Suprapubic skin (tissue), 4 donors: Measurements from ENCODE around the gene ATF2. TPM values are rescaled to one million over a fixed set of nuclear protein-coding genes. Genes with fewer than 3 reads are reported as not detected.

Source experiments
- DNase-seq, 2 donors: peaks; one replicate each; pipeline ENCODE4 v3.0.0-alpha.2; 2019; ENCODE audit warnings: low spot score in 2 of 2
- H3K27ac ChIP-seq: fragments of 200-600 bp; sonication (generic); one replicate; pipeline ENCODE4 v1.5.1; 2019
- H3K27me3 ChIP-seq: fragments of 200-600 bp; sonication (generic); one replicate; pipeline ENCODE4 v1.5.1; 2019
- H3K36me3 ChIP-seq: fragments of 200-600 bp; sonication (generic); one replicate; pipeline ENCODE4 v1.5.1; 2019
- H3K4me1 ChIP-seq: fragments of 200-600 bp; sonication (generic); one replicate; pipeline ENCODE4 v1.5.1; 2019
- H3K4me3 ChIP-seq: fragments of 200-600 bp; sonication (generic); one replicate; pipeline ENCODE4 v1.5.1; 2019; ENCODE audit warnings: mild to moderate bottlenecking
- H3K9me3 ChIP-seq: fragments of 200-600 bp; sonication (generic); one replicate; pipeline ENCODE4 v1.5.1; 2019
- EP300 ChIP-seq: sonication (generic); formaldehyde crosslinking; IDR thresholded peaks from one replicate; pipeline ENCODE4 v1.6.1; 2017; ENCODE audit warnings: antibody characterized with exemption
- POLR2A ChIP-seq, 2 donors: fragments of 450-650 bp; IDR thresholded peaks; one replicate each; pipeline ENCODE4 v1.6.1; 2017; ENCODE audit warnings: antibody characterized with exemption in 2 of 2, mild to moderate bottlenecking in 2 of 2, moderate library complexity in 2 of 2
- POLR2AphosphoS5 ChIP-seq, 3 donors: sonication (generic); formaldehyde crosslinking; IDR thresholded peaks; one replicate each; pipeline ENCODE4 v1.6.1; 2017; ENCODE audit warnings: antibody characterized with exemption in 3 of 3
- WGBS: methylation state at CpG from one replicate; pipeline ENCODE4 v1.1.5; 2018; 5-methylcytosine and 5-hydroxymethylcytosine counted together
- total RNA-seq, 4 donors: library from RNA; depleted of rRNA; stranded (reverse); fragments of >200 nt; gene quantifications; one replicate each; pipeline ENCODE4 v1.1.0, GENCODE V29; 2016
- TF ChIP-seq, protein P1 (sequence below), 2 donors: fragments of 200-600 bp in 1 of 2; fragments of 450-650 bp in 1 of 2; sonication (generic) in 1 of 2; IDR thresholded peaks; one replicate each; pipeline ENCODE4 v1.5.1; 2016 to 2019; ENCODE audit warnings: antibody characterized with exemption in 2 of 2, mild to moderate bottlenecking in 1 of 2, moderate library complexity in 1 of 2

Gene ATF2
- total RNA-seq, 4 donors from 2014 or later: 22.3 to 46.9 (median 27.0) TPM

DNA sequence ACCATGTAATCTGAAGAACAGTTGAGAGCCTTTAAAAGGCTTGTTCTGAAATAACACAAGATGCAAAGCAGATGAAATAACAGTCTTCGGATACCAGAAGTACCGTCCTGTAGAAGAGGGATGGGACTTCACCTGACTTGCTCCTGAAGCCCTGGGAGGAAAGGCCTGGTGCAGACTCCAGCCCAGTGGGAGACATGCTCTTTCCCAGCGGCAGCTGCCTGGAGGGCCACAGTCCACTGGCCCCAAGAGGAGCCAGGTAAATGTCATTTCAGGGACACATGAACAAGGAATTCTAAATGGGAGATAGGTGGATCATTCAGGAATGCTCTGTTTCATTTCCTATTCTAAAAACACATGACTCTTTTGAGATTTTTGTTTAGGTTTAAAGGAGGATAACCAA is 140.2 kb downstream of the ATF2 start:
- Histone ChIP-seq H3K4me1 (no peaks in the 10 kb centered on the region), H3K4me3 (no peak overlapping the region), H3K9me3 (no peaks in the 10 kb centered on the region), H3K27ac (no peak overlapping the region), H3K36me3 (no peaks in the 10 kb centered on the region), H3K27me3 (no peaks in the 10 kb centered on the region)
- no peak for DNase-seq
- TF ChIP-seq POLR2A (IDR thresholded peaks at IDR 0.05) (no peak), POLR2AphosphoS5 (IDR thresholded peaks at IDR 0.05) (no peak), EP300 (no peak)
- TF ChIP-seq, protein P1, sequence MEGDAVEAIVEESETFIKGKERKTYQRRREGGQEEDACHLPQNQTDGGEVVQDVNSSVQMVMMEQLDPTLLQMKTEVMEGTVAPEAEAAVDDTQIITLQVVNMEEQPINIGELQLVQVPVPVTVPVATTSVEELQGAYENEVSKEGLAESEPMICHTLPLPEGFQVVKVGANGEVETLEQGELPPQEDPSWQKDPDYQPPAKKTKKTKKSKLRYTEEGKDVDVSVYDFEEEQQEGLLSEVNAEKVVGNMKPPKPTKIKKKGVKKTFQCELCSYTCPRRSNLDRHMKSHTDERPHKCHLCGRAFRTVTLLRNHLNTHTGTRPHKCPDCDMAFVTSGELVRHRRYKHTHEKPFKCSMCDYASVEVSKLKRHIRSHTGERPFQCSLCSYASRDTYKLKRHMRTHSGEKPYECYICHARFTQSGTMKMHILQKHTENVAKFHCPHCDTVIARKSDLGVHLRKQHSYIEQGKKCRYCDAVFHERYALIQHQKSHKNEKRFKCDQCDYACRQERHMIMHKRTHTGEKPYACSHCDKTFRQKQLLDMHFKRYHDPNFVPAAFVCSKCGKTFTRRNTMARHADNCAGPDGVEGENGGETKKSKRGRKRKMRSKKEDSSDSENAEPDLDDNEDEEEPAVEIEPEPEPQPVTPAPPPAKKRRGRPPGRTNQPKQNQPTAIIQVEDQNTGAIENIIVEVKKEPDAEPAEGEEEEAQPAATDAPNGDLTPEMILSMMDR (IDR thresholded peaks at IDR 0.05): no peak
- WGBS: 86% methylated on average over 3 of the region's 3 CpGs

DNA sequence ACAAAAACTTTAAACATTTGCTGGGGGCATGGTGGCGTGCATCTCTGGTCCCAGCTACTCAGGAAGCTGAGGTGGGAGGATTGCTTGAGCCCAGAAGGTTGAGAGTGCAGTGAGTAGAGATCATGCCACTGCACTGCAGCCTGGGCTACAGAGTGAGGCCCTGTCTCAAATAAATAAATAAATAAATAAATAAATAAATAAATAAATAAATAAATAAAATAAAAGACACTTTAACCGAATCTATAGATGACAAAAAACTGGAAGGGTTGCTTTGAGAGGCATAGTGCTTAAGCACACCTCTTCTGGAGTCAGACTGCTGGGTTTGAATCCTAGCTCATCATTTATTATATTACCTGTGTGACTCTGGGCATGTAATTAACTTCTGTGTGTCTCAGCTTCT is 141.6 kb downstream of the ATF2 start:
- 90% methylated on average over 2 of the region's 2 CpGs for WGBS
- Histone ChIP-seq H3K27ac (no peak overlapping the region), H3K4me1 (no peaks in the 10 kb centered on the region), H3K36me3 (no peaks in the 10 kb centered on the region), H3K4me3 (no peak overlapping the region), H3K9me3 (no peaks in the 10 kb centered on the region), H3K27me3 (no peaks in the 10 kb centered on the region)
- TF ChIP-seq POLR2A (IDR thresholded peaks at IDR 0.05) (no peak), EP300 (no peak), POLR2AphosphoS5 (IDR thresholded peaks at IDR 0.05) (no peak)
- TF ChIP-seq, protein P1 (IDR thresholded peaks at IDR 0.05): no peak
- no peak for DNase-seq

GRCh38 chr2:175025946-175026345 is 142.1 kb downstream of the ATF2 start:
- Histone ChIP-seq H3K4me3 (no peak overlapping the region), H3K27ac (no peak overlapping the region), H3K27me3 (no peaks in the 10 kb centered on the region), H3K4me1 (no peaks in the 10 kb centered on the region), H3K36me3 (no peaks in the 10 kb centered on the region), H3K9me3 (no peaks in the 10 kb centered on the region)
- no peak for DNase-seq
- WGBS: 91% methylated on average over 1 of the region's 1 CpG
- TF ChIP-seq, protein P1 (IDR thresholded peaks at IDR 0.05): no peak
- no peak for TF ChIP-seq POLR2AphosphoS5 (IDR thresholded peaks at IDR 0.05)
- no peak for TF ChIP-seq EP300
- no peak for TF ChIP-seq POLR2A (IDR thresholded peaks at IDR 0.05)

- no peaks in the 10 kb centered on the region for H3K9me3 ChIP-seq
- H3K36me3 ChIP-seq: no peaks in the 10 kb centered on the region
- H3K27me3 ChIP-seq: no peaks in the 10 kb centered on the region
- H3K4me3 ChIP-seq: no peak overlapping the region
- DNase-seq: no peak
- H3K27ac ChIP-seq: no peak overlapping the region
- WGBS: 71% methylated on average over 3 of the region's 3 CpGs
- no peaks in the 10 kb centered on the region for H3K4me1 ChIP-seq
- no peak for TF ChIP-seq POLR2AphosphoS5 (IDR thresholded peaks at IDR 0.05)
- no peak for TF ChIP-seq POLR2A (IDR thresholded peaks at IDR 0.05)
- TF ChIP-seq, protein P1 (IDR thresholded peaks at IDR 0.05): no peak
- TF ChIP-seq EP300: no peak
Observed at GRCh38 chr2:175025233-175025632, 142.8 kb downstream of the ATF2 start.

GRCh38 chr2:175022923-175023322 is 145.1 kb downstream of the ATF2 start:
- no peaks in the 10 kb centered on the region for H3K9me3 ChIP-seq
- TF ChIP-seq, protein P1 (IDR thresholded peaks at IDR 0.05): no peak
- TF ChIP-seq POLR2A (IDR thresholded peaks at IDR 0.05): no peak
- TF ChIP-seq EP300: no peak
- TF ChIP-seq POLR2AphosphoS5 (IDR thresholded peaks at IDR 0.05): no peak
- H3K27ac ChIP-seq: no peak overlapping the region
- WGBS: 83% methylated on average over 3 of the region's 3 CpGs
- no peaks in the 10 kb centered on the region for H3K4me1 ChIP-seq
- no peaks in the 10 kb centered on the region for H3K27me3 ChIP-seq
- H3K36me3 ChIP-seq: no peaks in the 10 kb centered on the region
- H3K4me3 ChIP-seq: no peak overlapping the region
- no peak for DNase-seq

Other genes with a start within 250 kb of the ATF2 start
- 1 to 10 TPM; 1.6 to 4.9 (median 3.6) TPM for gene CHN1, start 162.8 kb downstream of the ATF2 start, total RNA-seq
- 100 to 1,000 TPM in 3 of 4 donors, 10 to 100 TPM in 1; 87.9 to 150 (median 145) TPM for gene ATP5MC3, start 13.5 kb upstream of the ATF2 start, total RNA-seq